HG03442 (cell line): Measurements from ENCODE around the gene DCUN1D2.
"Not testable (repeated sequence)": the region's sequence is repeated elsewhere in the genome, so short reads cannot be mapped to it uniquely, and the experiment has no call there.

Experiments
- ATAC-seq: cut with Tn5 transposase; IDR thresholded peaks from one replicate; pipeline ENCODE4 v1.9.1; 2021; ENCODE audit warnings: mild to moderate bottlenecking, moderate library complexity; ENCODE audit not compliant: unreplicated experiment

DCUN1D2 gene

DNA sequence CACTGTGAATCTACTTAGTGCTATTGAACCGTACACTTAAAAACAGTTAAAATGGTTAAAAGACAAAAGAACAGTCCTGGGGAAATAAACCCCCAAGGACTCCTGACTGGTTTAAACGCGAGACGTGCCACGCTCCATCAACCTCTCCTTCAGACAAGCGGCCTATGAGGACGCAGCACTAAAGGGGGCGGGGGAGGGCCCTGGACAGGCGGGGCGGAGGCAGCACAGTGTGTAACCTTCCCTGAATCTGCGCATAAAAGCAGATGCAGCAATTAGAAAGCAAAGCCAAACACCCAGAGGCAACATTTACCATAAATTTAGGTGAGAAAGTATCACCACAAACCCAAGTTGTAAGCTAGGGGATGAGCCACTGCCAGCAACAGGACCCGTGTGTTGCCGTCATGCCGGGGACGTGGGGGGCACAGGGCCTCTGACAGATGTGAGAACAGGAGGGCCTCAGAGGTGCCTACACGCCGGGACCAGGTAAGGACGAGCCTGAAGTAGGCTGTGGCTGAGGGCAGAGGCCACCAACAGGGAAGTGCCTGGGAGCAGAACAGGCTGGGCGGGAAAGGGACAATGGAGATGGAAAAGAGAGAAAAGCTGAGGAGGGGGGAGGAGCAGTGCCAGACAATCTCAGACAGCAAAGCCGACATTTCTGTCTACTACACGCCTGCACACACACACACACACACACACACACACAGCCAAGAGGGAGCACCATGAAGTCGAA lies 21.9 kb downstream of the DCUN1D2 start:
- ATAC-seq: no peak

DNA sequence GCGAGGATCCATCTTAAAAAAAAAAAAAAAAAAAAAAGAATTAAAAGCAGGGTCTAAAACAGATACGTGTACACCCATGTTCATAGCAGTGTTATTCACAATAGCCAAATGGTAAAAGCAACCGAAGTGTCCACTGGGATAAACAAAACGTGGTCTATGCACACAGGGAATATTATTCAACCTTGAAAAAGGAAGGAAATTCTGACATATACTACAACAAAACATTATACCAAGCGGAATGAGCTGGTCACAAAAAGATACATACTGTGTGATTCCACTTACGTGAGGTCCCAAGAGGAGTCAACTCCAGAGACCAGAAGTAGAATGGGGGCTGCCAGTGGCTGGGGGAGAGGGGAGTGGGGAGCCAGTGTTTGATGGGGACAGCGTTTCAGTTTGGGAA lies 22.5 kb downstream of the DCUN1D2 start:
- no peak for ATAC-seq

DNA sequence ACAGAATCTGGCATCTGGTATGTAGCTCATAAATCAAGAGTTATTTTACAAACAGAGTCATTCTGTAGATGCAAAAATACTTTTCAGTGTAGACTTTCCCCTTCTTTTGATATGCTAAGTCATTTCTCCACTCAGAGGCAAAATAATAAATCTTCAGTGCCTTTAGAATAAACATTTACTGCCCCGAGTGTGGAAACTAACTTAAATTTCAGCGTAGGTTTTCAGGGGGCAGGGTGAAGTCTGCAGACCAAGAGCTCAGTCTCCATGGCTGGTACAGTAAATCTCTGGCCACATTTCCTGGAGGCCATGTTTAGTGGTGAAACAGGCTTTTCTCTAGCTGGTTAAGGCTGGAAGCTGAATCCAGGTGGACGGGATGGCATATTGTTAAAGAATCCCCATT lies 24.1 kb downstream of the DCUN1D2 start:
- ATAC-seq: no peak

DNA sequence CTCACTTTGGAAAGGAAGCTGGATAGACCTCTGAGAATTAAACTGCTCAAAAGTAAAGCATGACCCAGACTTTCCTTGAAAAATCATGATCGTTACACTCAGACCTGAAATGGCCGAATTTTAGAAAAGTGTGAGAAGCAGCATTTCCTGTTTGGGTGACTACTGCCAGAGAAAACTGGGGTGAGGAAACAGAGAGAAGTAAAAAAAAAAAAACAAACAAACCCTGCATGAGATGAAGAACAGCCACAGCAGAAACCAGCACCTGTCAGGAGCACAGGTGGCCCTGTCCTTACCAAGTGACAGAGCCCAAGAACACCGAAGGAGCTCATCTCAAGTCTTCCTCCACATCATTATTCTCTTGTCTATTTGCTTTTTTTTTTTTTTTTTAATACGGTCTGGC lies 25.2 kb downstream of the DCUN1D2 start:
- ATAC-seq: no peak

DNA sequence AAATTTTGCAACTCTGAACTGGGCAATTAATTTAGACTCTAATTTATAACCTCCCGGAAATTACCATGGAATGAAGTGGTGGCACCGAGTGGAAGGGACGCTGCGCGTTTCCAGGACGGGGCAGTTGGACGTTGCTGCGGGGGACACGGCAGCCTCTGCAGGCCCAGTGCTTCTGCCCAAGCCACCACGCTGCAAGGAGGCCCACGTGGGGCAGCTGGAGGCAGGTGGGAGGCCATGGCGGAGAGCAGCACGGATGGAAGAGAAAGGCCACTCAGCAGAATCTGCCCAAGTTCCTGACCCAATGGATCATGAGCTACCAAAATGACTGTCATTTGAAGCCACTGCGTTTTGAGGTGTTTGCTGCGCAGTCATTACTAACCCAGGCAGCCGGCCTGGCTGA lies 26.0 kb downstream of the DCUN1D2 start:
- ATAC-seq: no peak

DNA sequence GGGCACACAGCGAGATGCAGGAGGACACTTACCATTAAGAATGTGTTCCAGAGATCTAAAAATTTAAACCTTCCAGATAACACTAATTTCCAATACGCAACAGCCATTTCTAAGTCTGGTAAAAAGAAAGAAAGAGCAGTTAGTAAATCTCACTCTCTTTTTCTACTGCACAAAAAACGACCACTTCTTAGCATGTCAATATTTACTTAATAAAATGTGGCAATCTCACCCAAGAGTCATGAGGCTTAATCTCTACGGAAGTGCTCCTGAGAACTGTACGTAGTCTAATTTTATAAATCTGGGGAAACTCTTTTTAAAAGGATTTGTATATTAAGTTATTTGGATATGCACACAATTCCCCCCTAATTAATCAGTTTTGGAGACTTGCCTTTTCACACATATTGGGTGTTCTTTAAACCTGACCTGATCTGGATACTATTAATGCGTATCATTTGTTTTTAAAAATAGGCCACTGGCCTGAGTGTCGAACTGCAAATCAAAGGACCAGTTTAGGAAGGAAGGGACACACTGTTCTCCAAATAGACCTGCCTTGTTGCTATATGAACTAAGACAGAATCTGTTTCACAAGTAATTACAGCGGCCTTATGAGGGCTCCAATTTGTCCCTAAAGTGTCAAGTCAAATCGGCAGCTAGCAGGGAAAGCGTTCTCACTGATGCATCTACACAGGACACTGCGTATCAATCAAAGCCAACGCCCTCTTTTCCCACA lies 29.3 kb downstream of the DCUN1D2 start:
- no peak for ATAC-seq

DNA sequence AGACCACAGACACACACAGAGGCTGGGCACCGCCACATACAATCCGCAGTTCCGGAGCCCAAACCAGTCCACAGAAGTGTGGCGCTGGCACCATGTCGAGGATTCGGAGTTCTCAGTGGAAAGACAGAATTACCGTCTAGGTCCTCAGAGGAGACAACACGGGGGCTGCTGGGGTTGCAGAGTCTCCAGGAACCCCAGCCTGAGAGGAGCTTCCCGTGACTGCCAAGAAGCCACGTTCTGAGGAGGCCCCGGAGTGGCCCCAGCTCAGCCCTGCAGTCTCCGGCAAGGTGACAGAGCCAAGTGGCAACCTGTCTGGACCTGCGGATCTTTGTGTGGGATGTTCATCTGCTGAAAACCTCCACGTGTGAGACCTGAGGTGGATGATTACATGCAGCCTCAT lies 29.9 kb downstream of the DCUN1D2 start:
- no peak for ATAC-seq

DNA sequence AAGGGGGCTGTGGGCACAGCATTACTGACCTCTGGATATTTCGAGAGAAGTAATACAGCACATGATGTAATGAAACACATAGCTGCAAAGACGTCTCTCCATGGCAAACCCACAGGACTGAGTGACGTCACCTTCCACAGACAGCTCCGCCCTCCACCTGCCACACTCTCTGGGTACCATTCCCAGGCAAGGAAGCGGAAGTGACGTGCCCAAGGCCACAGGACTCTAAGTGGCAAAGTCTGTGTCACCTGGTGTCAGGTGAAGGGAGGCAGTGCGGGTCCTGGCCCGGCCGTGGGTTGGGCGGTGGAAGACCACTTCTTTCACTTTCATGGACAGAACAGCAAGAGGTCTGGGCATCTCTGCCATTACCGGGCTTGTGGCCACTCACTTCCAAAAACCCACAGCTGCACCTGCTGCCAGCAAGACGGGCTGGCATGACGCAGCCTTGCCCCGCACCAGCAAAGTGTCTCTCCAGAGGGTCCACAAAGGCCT lies 30.4 kb downstream of the DCUN1D2 start:
- ATAC-seq: no peak

DNA sequence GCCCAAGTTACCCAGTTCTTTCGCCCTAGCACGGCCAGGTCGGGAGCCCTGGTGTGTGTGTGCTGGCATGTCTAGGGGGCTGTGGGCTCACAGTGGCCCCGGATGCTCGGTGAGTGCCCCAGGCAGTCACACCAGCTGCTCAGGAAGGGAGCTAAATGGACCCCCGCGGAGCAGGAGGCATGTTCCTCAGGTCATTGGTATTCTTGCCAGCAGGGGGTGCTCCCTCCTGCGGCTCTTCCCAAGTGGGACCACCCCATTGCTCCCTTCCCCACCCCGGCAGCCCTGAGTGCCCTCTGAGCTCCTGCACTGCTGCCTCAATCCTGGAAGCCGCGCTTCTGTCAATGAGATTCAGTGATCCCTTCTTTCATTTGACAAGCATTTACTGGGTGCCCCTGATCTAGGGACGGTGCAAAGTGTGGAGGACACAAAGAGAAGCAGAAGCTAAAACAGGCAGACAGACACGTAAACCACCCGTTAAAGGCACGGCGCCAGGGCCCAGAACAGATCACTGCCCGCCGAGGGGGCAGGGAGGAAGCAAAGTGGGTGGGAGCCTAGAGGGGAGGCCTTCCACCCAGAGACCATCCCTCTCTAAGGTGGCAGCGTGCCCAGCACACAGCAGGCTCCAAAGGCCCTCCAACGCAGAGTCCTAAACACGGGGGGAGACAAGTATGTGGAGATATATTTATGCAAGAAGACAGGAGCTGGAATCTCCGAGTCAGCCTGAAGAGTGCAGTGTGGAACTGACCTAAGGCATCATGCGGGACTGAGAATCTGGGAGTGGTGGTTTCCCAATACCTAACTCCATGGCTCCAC lies 32.1 kb downstream of the DCUN1D2 start:
- no peak for ATAC-seq

DNA sequence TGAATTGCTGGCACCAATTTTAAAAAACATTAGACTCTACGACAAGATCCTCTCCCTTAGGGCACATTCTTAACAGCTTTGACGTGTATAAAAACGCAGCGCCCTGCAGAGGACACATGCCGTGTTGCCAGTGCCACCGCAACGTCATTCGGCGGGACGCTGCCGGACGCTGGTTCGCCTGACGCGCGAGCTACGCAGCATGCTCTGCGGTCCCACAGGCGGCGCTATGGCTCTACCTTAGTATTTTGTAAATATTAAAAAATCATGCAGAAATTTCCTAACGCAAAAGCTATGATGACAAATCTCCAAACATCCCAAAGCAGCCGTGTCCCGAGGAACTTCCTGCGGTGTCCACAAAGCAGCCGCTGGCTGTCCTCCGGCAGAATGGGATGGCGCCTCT lies 33.0 kb downstream of the DCUN1D2 start:
- ATAC-seq: no peak

DNA sequence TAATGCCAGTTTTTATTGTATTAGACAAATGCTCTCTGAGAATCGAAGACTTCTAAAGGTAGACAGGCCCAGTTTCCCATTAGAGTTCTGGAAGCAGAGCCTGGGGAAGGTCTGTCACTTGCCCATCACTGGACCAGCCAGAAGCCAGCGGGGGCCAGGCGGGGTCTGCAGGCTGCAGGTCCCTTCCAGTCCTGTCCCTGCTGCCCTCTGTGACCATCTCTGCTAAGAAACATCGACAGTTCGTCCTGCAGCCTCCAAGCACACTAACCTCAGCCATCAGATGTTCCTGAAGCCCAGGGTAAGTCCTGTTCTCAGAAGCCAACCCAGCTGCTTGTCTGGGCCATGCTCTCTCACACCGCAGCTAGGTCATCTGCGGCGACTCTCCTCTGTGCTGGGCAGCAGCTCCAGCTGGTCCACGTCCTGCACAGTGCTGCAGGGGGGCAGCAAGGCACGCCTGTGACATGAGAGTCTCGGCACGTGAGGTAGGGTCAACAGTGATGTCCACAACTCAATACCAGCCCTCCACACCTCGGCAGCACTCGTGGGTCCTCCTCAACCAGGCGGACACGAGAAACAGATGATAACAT lies 34.3 kb downstream of the DCUN1D2 start:
- no peak for ATAC-seq

DNA sequence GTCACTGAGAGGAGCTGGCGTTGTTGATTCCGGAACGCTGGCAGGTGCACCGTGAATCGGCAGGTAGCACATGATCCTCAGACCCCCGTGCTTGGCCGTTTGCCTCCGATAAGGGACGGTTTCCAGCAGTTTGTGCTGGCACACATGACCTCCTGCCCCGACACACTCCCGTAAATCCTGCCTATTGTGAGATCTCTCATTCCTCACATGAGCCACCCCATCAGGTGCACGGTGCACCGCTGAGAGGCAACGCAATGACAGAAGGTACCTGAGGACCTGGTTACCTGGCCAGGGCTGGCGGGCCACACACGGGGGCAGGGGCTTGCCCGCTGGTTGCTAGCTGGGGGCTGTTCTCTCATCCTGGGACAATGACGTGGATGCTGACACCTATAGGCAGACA lies 35.1 kb downstream of the DCUN1D2 start:
- ATAC-seq: no peak

DNA sequence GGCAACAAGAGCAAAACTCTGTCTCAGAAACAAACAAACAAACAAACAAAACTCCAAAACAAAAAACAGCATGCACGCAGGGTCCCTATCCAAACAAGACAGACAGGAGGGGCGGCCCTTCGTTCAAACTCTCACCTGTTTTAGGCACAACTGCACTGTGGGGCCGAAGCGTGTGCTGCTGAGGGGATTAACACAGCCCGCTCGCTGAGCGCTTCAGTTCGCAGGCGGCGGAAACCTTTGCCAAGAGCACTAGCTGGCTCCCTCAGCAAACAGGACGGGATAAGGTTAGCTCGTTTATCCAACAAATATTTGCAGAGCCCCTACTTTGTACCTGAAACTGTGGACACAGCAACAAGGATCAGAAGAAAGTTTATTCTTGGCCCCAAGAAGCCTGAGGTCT lies 35.6 kb downstream of the DCUN1D2 start:
- no peak for ATAC-seq

DNA sequence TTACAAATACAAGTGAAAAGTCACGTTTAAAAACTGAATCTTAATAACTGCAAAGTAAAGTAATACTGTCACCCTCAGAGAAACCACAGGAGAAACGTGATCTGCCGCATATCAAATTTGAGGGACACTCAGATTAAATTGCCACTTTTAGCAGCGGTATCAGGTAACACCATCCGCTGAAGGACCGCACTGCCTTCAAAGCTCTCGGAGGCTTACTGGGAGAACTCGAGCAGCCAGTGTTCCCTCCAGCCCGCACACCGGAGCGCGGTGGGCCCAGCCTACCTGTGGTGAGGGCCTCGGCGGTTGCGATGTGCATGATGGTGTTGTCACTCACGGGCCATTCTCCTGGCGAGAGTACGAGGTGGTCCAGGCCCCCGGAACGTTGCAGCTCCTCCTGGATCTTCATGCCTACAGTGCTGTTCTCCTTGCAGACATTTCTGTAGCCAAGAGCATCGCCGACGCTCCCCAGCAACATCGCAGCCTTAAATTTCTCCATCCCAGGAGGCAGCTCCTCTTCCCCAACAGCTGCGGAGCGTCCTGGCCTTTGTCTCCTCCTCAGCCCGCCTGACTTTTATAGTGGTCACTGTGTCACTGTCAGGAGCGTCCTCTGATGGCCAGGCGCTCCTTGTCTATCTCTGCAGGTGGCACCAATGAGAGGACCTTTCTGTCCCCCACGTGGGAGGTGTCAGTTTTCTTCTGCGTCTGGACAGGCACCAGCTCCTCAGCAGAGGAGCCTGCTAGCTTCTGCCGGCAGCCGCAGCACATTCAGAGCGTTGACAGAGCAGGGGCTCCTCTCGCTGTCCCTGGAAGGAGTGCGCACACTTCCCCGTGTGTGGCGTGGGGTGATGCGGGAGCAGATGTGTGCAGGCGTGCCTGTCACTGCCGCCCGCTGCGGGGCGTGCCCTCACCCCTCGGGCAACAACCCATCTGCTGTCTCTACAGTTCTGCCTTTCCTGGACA lies 37.3 kb downstream of the DCUN1D2 start, which contains the start of gene ADPRHL1:
TSS of gene ADPRHL1 (minus strand) at position 547 of the 960 bp plus-strand sequence. CDS start at position 496, 51 bp downstream.
- no peak for ATAC-seq

DNA sequence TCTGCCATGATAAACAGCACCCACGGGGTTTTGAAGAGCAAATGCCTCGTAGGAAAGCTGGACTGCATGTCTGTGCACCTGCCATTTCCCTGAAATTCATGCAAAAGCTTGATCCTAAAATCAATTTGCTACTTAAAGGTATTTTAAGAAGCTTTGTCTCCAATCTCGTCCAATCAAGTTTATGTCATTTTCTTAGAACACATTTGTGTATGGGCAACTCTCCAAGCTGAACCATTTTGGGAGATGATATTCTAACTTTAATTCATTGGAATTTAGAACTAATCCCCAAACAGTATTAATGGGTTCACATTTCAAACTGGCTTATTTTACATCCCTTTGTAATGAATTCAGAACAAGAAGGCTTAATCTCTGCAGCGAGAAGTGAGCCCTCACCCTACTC lies 38.0 kb downstream of the DCUN1D2 start:
- ATAC-seq: no peak

DNA sequence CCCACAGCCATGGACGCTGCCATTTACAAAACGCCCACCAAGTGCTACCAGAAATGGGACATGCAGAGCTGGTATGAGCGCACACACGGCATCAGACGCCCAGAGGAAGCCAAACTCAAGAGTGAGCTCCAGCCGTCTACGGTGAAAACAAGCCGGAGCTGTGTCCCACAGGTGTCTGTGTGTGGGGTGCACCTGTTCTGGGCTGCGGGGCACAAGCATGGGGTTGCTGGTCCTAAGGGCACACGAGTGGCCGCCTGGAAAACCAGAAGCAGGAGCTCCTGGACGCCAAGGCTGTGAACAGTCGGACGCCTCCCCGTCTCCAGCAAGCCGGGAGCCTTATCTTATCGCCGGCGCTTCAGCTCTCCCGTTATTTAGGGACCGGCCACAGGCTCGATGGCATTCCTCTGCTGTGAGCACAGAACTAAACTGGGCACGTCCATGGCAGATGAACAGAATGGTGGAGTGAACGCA lies 38.5 kb downstream of the DCUN1D2 start:
- no peak for ATAC-seq

DNA sequence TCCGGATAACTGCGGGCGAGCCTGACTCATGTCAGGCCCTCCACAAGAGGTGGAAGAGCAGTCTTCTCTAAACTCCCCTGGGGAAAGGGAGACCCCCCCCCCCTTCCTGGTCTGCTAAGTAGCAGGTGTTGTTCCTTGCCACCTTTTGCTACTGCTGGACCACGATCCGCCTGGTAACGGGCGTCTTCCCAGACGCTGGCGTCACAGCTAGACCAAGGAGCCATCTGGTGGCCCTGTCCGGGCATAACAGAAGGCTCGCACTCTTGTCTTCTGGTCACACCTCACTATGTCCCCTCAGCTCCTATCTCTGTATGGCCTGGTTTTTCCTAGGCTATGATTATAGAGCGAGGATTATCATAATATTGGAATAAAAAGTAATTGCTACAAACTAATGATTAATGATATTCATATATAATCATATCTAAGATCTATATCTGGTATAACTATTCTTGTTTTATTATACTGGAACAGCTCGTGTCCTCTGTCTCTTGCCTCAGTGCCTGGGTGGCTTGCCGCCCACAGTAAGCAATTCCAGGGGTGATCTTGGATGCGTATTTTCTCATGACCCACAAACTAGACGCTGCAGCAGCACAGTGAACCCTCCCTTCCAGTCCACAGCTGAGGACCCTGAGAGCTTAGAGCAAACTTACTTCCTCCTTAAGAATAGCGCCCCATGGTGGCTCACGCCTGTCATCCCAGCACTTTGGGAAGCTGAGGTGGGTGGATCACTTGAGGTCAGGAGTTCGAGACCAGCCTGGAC lies 39.5 kb downstream of the DCUN1D2 start:
- not testable (repeated sequence) for ATAC-seq

DNA sequence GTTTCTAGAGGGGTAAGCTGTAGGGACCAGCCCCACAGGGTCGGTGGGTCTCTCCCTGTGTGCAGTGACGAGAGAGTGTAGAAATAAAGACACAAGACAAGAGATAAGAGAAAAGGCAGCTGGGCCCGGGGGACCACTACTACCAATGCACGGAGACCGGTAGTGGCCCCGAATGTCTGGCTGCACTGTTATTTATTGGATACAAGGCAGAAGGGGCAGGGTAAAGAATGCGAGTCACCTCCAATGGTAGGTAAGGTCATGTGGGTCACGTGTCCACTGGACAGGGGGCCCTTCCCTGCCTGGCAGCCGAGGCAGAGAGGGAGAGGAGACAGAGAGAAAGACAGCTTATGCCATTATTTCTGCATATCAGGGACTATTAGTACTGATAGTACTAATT lies 40.2 kb downstream of the DCUN1D2 start:
- not testable (repeated sequence) for ATAC-seq

DNA sequence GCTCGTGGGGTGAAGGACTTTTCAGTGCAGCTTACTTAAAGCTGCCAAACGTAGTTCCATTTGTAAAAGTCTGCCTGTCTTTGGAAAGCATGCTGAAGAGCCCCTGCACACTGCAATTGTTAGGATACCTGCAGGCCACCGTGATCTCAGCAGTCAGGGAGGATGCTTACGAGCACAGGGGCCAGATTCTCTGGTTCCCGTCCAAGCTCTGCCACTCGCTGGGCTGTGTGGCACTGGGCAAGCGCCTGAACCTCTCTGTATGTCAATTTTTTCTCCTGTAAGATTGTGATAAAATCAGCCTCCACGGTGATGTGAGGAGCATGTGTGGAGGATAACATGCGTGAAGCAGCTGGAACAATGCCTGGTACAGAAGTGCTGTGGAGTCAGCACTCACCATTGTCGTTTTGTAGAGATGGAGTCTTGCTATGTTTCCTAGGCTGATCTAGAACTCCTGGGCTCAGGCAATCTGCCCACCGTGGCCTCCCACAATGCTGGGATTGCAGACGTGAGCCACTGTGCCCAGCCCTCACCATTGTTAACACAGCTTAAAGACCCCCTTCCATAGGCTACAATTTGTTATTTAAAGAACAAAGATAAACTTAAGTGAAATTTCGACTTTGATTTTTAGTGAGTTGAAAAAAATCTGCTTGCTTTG lies 40.7 kb downstream of the DCUN1D2 start:
- ATAC-seq: no peak
